ENCODE data around the gene TREML4. TPM values are rescaled to one million over a fixed set of nuclear protein-coding genes. Genes with fewer than 3 reads are reported as not detected.

TREML4 gene
- total and polyA plus RNA-seq, 2 of the 8 experiments (the other 6 are each of a cell fraction or from before 2014, with no cell fraction given) = not detected

DNA sequence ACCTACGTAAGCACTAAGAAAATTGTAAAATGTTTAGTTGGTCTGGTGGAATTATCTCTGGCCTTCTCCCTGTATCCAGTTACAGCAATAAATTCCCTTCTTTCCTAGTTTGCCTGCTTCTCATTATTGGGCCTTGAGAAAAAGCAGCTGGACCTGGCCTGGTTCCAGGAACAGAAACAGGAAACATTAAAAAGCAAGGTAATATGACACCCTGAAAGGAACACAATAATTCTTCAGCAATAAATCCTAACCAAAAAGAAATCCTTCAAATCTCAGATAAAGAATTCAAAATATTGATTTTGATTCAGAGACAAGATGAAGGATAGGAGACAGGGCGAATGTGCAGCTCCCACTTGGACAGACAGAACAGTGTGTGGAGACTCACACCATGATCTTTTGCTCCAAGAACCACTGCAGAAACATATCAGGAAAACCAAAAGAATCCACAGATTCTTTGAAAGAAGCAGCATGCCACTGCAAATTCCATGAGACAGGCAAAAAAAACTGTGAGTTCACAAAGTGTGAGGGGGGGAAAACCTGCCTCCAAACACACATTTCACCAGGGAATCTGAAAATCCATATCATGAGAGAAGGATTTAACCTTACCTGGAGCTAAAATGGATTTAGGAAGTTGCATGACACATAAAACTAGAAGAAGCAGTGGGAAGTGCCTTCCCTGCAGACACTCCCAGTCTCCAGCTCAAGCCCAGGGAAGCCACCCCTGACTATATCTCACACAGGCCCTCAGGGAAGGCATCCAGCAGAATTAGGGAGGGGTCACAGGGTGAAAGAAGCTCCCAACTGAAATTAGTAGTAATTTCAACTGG lies 29.4 kb downstream of the TREML4 start (continued):
- TF ChIP-seq HDAC2 (IDR thresholded peaks at IDR 0.05; ENCODE audit: borderline replicate concordance in 1 of 2, low read depth in 2 of 2, low read length in 2 of 2) (no peak), CTBP2 (IDR thresholded peaks at IDR 0.05; ENCODE audit: borderline replicate concordance, insufficient read depth, insufficient read length, low read length) (no peak), CBX8 (IDR thresholded peaks at IDR 0.05; ENCODE audit: borderline replicate concordance, low read depth, low read length) (no peak)
- TF ChIP-seq, protein P1, sequence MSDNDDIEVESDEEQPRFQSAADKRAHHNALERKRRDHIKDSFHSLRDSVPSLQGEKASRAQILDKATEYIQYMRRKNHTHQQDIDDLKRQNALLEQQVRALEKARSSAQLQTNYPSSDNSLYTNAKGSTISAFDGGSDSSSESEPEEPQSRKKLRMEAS (IDR thresholded peaks at IDR 0.05) = no peak
